Measurements from ENCODE around the gene YTHDF1. TPM values are rescaled to one million over a fixed set of nuclear protein-coding genes. Genes with fewer than 3 reads are reported as not detected.
A peak's percentile ranks its signal among the peaks of the same experiment; 100 is the strongest.
"Not testable (repeated sequence)": the region's sequence is repeated elsewhere in the genome, so short reads cannot be mapped to it uniquely, and the experiment has no call there.

Gene YTHDF1
- total RNA-seq, 4 donors from 2014 or later, result 19.9 to 29.2 (median 22.9) TPM

- intact Hi-C loops (cut with DNase I), result no loop called here
- Histone ChIP-seq H3K4me1 (peaks cover 0 to 7% (median 0%) of the 10 kb centered on the region in 3 donors), H3K27ac (no peak overlapping the region), H3K27me3 (peaks cover 0 to 55% (median 0%) of the 10 kb centered on the region in 4 donors), H3K9me3 (no peaks in the 10 kb centered on the region), H3K4me3 (no peak overlapping the region), H3K36me3 (no peaks in the 10 kb centered on the region)
- 63% methylated on average over 3 of the region's 6 CpGs; no CpG with 5 or more reads in 1 of the 2 donors for WGBS, 2 donors
- TF ChIP-seq POLR2A (IDR thresholded peaks at IDR 0.05), result no peak
- no peak for TF ChIP-seq CTCF (IDR thresholded peaks at IDR 0.05)
- DNase-seq, result no peak
Measured at GRCh38 chr20:63223826-63224207, 7.9 kb upstream of the YTHDF1 start.

GRCh38 chr20:63223121-63223825 is 7.3 kb upstream of the YTHDF1 start:
- intact Hi-C loops (cut with DNase I), result no loop called here
- H3K27ac ChIP-seq, result no peak overlapping the region
- H3K4me3 ChIP-seq, result no peak overlapping the region
- peaks cover 0 to 53% (median 0%) of the 10 kb centered on the region in 4 donors for H3K27me3 ChIP-seq
- H3K36me3 ChIP-seq, result no peaks in the 10 kb centered on the region
- peaks cover 0 to 7% (median 0%) of the 10 kb centered on the region in 3 donors for H3K4me1 ChIP-seq
- H3K9me3 ChIP-seq, result no peaks in the 10 kb centered on the region
- DNase-seq, result no peak
- WGBS, 2 donors, result 35 to 44% methylated on average over 6 to 9 of the region's 12 CpGs
- TF ChIP-seq CTCF (IDR thresholded peaks at IDR 0.05) (peak; percentile 38 to 74 (median 60)), POLR2A (IDR thresholded peaks at IDR 0.05) (no peak)

- Histone ChIP-seq H3K36me3 (no peaks in the 10 kb centered on the region), H3K27ac (no peak overlapping the region), H3K4me1 (peaks cover 0 to 7% (median 0%) of the 10 kb centered on the region in 3 donors), H3K4me3 (no peak overlapping the region), H3K9me3 (no peaks in the 10 kb centered on the region), H3K27me3 (peaks cover 0 to 50% (median 0%) of the 10 kb centered on the region in 4 donors)
- intact Hi-C loops (cut with DNase I), result no loop called here
- no peak for DNase-seq
- 33 to 59% methylated on average over 2 to 4 of the region's 7 CpGs for WGBS, 2 donors
- TF ChIP-seq CTCF (IDR thresholded peaks at IDR 0.05) (no peak), POLR2A (IDR thresholded peaks at IDR 0.05) (no peak)
Measured at GRCh38 chr20:63222541-63222940, 6.6 kb upstream of the YTHDF1 start.

- intact Hi-C loops (cut with DNase I); DNase-seq; H3K36me3 ChIP-seq; H3K9me3 ChIP-seq; H3K4me3 ChIP-seq; H3K27ac ChIP-seq: not testable (repeated sequence)
- peaks cover 5 to 13% (median 7%) of the 10 kb centered on the region in 3 donors for H3K4me1 ChIP-seq
- WGBS, 2 donors, result 37 to 40% methylated on average over 2 to 4 of the region's 12 CpGs
- peaks cover 0 to 47% (median 0%) of the 10 kb centered on the region in 4 donors for H3K27me3 ChIP-seq
Measured at GRCh38 chr20:63221400-63222053, 5.6 kb upstream of the YTHDF1 start.

GRCh38 chr20:63220696-63221399 is 4.9 kb upstream of the YTHDF1 start:
- no peak for DNase-seq
- Histone ChIP-seq H3K36me3 (no peaks in the 10 kb centered on the region), H3K9me3 (no peaks in the 10 kb centered on the region), H3K4me3 (no peak overlapping the region), H3K4me1 (peaks cover 6 to 15% (median 8%) of the 10 kb centered on the region in 3 donors), H3K27ac (no peak overlapping the region), H3K27me3 (peaks cover 0 to 47% (median 0%) of the 10 kb centered on the region in 4 donors)
- TF ChIP-seq POLR2A (IDR thresholded peaks at IDR 0.05) (no peak), CTCF (IDR thresholded peaks at IDR 0.05) (no peak)
- intact Hi-C loops (cut with DNase I), result no loop called here
- WGBS, 2 donors, result 47 to 74% methylated on average over 3 to 5 of the region's 9 CpGs

All from esophagus squamous epithelium (tissue), 5 donors.